Endometrial microvascular endothelial cells (primary cell): Measurements from ENCODE around the gene PRKN. TPM values are rescaled to one million over a fixed set of nuclear protein-coding genes. Genes with fewer than 3 reads are reported as not detected.

Source experiments
- total RNA-seq: library from RNA; depleted of rRNA; stranded (reverse); fragments of >200 nt; gene quantifications from one replicate; pipeline ENCODE4 v1.2.3, GENCODE V29; 2015; ENCODE audit errors: inconsistent ontology term

PRKN gene
- total RNA-seq, 1 donor from 2014 or later: not detected

Other genes starting within 250 kb of the PRKN start
- gene PACRG, start 208 bp upstream of the PRKN start, total RNA-seq: not detected